ENCODE data around the gene PTPRN2. TPM values are rescaled to one million over a fixed set of nuclear protein-coding genes. Genes with fewer than 3 reads are reported as not detected.

The PTPRN2 gene
- total RNA-seq, 1 experiment from 2014 or later, result 1.1 TPM

- Histone ChIP-seq H3K27ac (ENCODE audit: low read length) (no peak overlapping the region), H3K9me3 (ENCODE audit: control insufficient read depth, insufficient read depth, low read depth, low read length) (no peaks in the 10 kb centered on the region; the same call in 1 of the 2 replicates), H3K4me3 (ENCODE audit: low read depth in 2 of 2, low read length in 2 of 2) (no peak overlapping the region), H3K36me3 (ENCODE audit: control insufficient read depth, insufficient read depth, low read length) (no peaks in the 10 kb centered on the region), H3K27me3 (ENCODE audit: control insufficient read depth, insufficient read depth, low read length) (peaks cover 2% of the 10 kb centered on the region; the same call in 1 of the 2 replicates), H3K4me1 (ENCODE audit: control insufficient read depth, insufficient read depth, low read length) (no peaks in the 10 kb centered on the region)
- CTCF ChIA-PET, result no interaction called here
- TF ChIP-seq REST (IDR thresholded peaks at IDR 0.05; ENCODE audit: insufficient read depth in 1 of 2, low read depth in 2 of 2, low read length in 1 of 2) (no peak), CTCF (IDR thresholded peaks at IDR 0.05) (no peak), POLR2AphosphoS5 (IDR thresholded peaks at IDR 0.05; ENCODE audit: low read depth, low read length) (no peak), SIN3A (IDR thresholded peaks at IDR 0.05; ENCODE audit: borderline replicate concordance, insufficient read depth, low read depth, low read length) (no peak), TCF7L2 (IDR thresholded peaks at IDR 0.05; ENCODE audit: low read depth, low read length) (no peak)
- POLR2A ChIA-PET, result no interaction called here
- no TSS peak for BruUV-seq (replicated peaks)
- ATAC-seq (no peak), DNase-seq (ENCODE audit: low read depth, low spot score) (no peak)
- in situ Hi-C loops (cut with HindIII; ENCODE audit: low pct_unique_long_range_greater_than_20kb, low sequenced_read_pairs), result no loop called here
- intact Hi-C loops (cut with micrococcal nuclease; ENCODE audit: unreplicated experiment), result no loop called here
These were observed 263.8 kb downstream of the PTPRN2 start for GRCh38 chr7:158323741-158324396.

- no peak for TF ChIP-seq SIN3A (IDR thresholded peaks at IDR 0.05; ENCODE audit: borderline replicate concordance, insufficient read depth, low read depth, low read length)
- no peak for TF ChIP-seq TCF7L2 (IDR thresholded peaks at IDR 0.05; ENCODE audit: low read depth, low read length)
- TF ChIP-seq POLR2AphosphoS5 (IDR thresholded peaks at IDR 0.05; ENCODE audit: low read depth, low read length), result no peak
- no peak for TF ChIP-seq REST (IDR thresholded peaks at IDR 0.05; ENCODE audit: insufficient read depth in 1 of 2, low read depth in 2 of 2, low read length in 1 of 2)
- no peak for TF ChIP-seq CTCF (IDR thresholded peaks at IDR 0.05)
- BruUV-seq (replicated peaks), result no TSS peak
- H3K27me3 ChIP-seq (ENCODE audit: control insufficient read depth, insufficient read depth, low read length), result peaks cover 2% of the 10 kb centered on the region; the same call in 1 of the 2 replicates
- no peaks in the 10 kb centered on the region for H3K4me1 ChIP-seq (ENCODE audit: control insufficient read depth, insufficient read depth, low read length)
- no peaks in the 10 kb centered on the region; the same call in 1 of the 2 replicates for H3K9me3 ChIP-seq (ENCODE audit: control insufficient read depth, insufficient read depth, low read depth, low read length)
- H3K36me3 ChIP-seq (ENCODE audit: control insufficient read depth, insufficient read depth, low read length), result no peaks in the 10 kb centered on the region
- POLR2A ChIA-PET, result no interaction called here
- ATAC-seq (no peak), DNase-seq (ENCODE audit: low read depth, low spot score) (no peak)
- CTCF ChIA-PET, result no interaction called here
- H3K27ac ChIP-seq (ENCODE audit: low read length), result no peak overlapping the region
- intact Hi-C loops (cut with micrococcal nuclease; ENCODE audit: unreplicated experiment), result no loop called here
- in situ Hi-C loops (cut with HindIII; ENCODE audit: low pct_unique_long_range_greater_than_20kb, low sequenced_read_pairs), result no loop called here
- H3K4me3 ChIP-seq (ENCODE audit: low read depth in 2 of 2, low read length in 2 of 2), result no peak overlapping the region
These were observed 264.8 kb downstream of the PTPRN2 start for GRCh38 chr7:158322616-158323530.
